Measurements from ENCODE around the gene GPR146. TPM values are rescaled to one million over a fixed set of nuclear protein-coding genes. Genes with fewer than 3 reads are reported as not detected.

GPR146 gene
- total RNA-seq, 2 experiments from 2014 or later: 2.1 to 4.1 TPM

Small RNA genes lying within 50 kb of the gene (microRNA-seq; reads per million reads assigned to microRNA genes)
- 4,759 reads per million, percentile 90 among the genes with 10 or more reads in this experiment for gene MIR339

Other genes starting within 250 kb of the GPR146 start
- gene SUN1, start 212.1 kb upstream of the GPR146 start, total RNA-seq: 10 to 100 TPM; 86.3 to 86.7 TPM
- 10 to 100 TPM; 44.1 to 44.7 TPM for gene GET4, start 168.0 kb upstream of the GPR146 start, total RNA-seq
- 10 to 100 TPM; 25.0 to 29.8 TPM for gene ADAP1, start 89.9 kb upstream of the GPR146 start, total RNA-seq
- 10 to 100 TPM; 26.2 to 29.3 TPM for gene COX19, start 69.0 kb upstream of the GPR146 start, total RNA-seq
- gene CYP2W1, start 61.4 kb upstream of the GPR146 start, total RNA-seq: not detected
- under 1 TPM; 0.19 to 0.26 TPM for gene GPER1, start 43.6 kb downstream of the GPR146 start, total RNA-seq
- 10 to 100 TPM; 31.3 to 33.2 TPM for gene ZFAND2A, start 115.7 kb downstream of the GPR146 start, total RNA-seq
- not detected for gene UNCX, start 188.3 kb downstream of the GPR146 start, total RNA-seq